ENCODE data around the gene ZNF146. TPM values are rescaled to one million over a fixed set of nuclear protein-coding genes. Genes with fewer than 3 reads are reported as not detected.

The ZNF146 gene
- total and polyA plus RNA-seq, 2 of the 8 experiments (the other 6 are each of a cell fraction or from before 2014, with no cell fraction given) = 27.0 to 161 TPM

DNA sequence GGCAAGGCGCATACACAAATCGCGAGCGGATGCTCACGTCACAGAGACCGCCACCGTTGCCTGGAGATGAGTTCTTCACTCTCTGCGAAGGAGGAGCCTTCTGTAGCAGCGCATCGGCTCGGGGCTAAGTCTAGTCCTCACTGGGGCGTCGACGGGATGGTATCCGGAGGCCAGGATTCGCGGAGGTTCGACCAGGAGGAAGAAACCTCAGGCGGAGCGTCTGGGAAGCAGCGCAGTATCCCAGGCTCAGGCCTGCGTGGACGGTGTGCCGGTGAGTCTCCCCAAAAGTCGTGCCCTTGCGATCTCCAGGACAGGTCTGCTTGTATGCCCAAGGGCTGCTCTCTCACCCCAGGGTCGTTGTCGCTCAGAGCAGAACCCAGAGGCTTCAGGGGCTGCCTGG, 40.4 kb downstream of the ZNF146 start (continued):
- TF ChIP-seq MAFK (IDR thresholded peaks at IDR 0.05; ENCODE audit: low read depth, low read length) (no peak), BRCA1 (IDR thresholded peaks at IDR 0.05; ENCODE audit: low read depth, low read length) (no peak)
